GM12878 (cell line): Measurements from ENCODE around the gene DCAF5. TPM values are rescaled to one million over a fixed set of nuclear protein-coding genes. Genes with fewer than 3 reads are reported as not detected.

ENCODE experiments used
- ATF3 ChIP-seq: IDR thresholded peaks from 2 replicates; pipeline ENCODE4 v1.6.1; 2011; ENCODE audit warnings: low read depth, mild to moderate bottlenecking, low read length, moderate library complexity, borderline replicate concordance; ENCODE audit errors: extremely low read depth
- BMI1 ChIP-seq: fragments of 450-650 bp; IDR thresholded peaks from 2 replicates; pipeline ENCODE4 v1.6.1; 2016; ENCODE audit warnings: mild to moderate bottlenecking, moderate library complexity, borderline replicate concordance
- CHD2 ChIP-seq: IDR thresholded peaks from 2 replicates; pipeline ENCODE4 v1.6.1; 2011; ENCODE audit warnings: low read depth, low read length, improper control_type of control experiment, borderline replicate concordance
- E2F8 ChIP-seq: fragments of 450-650 bp; IDR thresholded peaks from 2 replicates; pipeline ENCODE4 v1.6.1; 2018; ENCODE audit warnings: mild to moderate bottlenecking, low read depth, moderate library complexity; ENCODE audit not compliant: partially characterized antibody
- ELK1 ChIP-seq: IDR thresholded peaks from 2 replicates; pipeline ENCODE4 v1.6.1; 2012; ENCODE audit warnings: low read depth, low read length, improper control_type of control experiment
- HDAC2 ChIP-seq: fragments of 200-600 bp; sonication (generic); IDR thresholded peaks from 2 replicates; pipeline ENCODE4 v1.6.1; 2017
- KLF5 ChIP-seq: fragments of 450-650 bp; IDR thresholded peaks from 2 replicates; pipeline ENCODE4 v1.6.1; 2014; ENCODE audit warnings: mild to moderate bottlenecking; ENCODE audit not compliant: partially characterized antibody
- MXI1 ChIP-seq: fragments of 150-350 bp; IDR thresholded peaks from 2 replicates; pipeline ENCODE4 v1.6.1; 2011; ENCODE audit warnings: low read depth, mild to moderate bottlenecking, inconsistent platforms, low read length, improper control_type of control experiment
- NR2C1 ChIP-seq: fragments of 450-650 bp; IDR thresholded peaks from 2 replicates; pipeline ENCODE4 v1.6.1; 2017; ENCODE audit warnings: antibody characterized with exemption, mild to moderate bottlenecking, moderate library complexity
- SMAD5 ChIP-seq: IDR thresholded peaks from 2 replicates; pipeline ENCODE4 v1.6.1; 2016; ENCODE audit warnings: antibody characterized with exemption, low read depth
- SP1 ChIP-seq: IDR thresholded peaks from one replicate; pipeline ENCODE4 v1.6.1; 2011; ENCODE audit warnings: low read depth, low read length
- TARDBP ChIP-seq: IDR thresholded peaks from 2 replicates; pipeline ENCODE4 v1.6.1; 2016; ENCODE audit warnings: borderline replicate concordance
- TBL1XR1 ChIP-seq: IDR thresholded peaks from 2 replicates; pipeline ENCODE4 v1.6.1; 2012; ENCODE audit warnings: low read depth, low read length, improper control_type of control experiment
- ZNF592 ChIP-seq: fragments of 450-650 bp; IDR thresholded peaks from 2 replicates; pipeline ENCODE4 v1.6.1; 2017; ENCODE audit warnings: mild to moderate bottlenecking, moderate library complexity
- polyA plus RNA-seq, 11 experiments: library from polyadenylated mRNA; depleted of rRNA in 4 of 11; unstranded in 6 of 11; stranded (reverse) in 5 of 11; fragments of >200 nt; fragmentation: Nextera tagmentation in 4 of 11; fragmentation: Illumina TruSeq in 1 of 11; extraction: Ambion mirVana in 4 of 11; extraction: Trizol in 1 of 11; gene quantifications; 1 replicate in 1 of 11; 2 replicates in 10 of 11; pipeline versions ENCODE4 v1.2.1 to v1.2.3, GENCODE V29; 2011 to 2016; ENCODE audit warnings: inconsistent platforms in 2 of 11, missing spikeins in 2 of 11, low read depth in 1 of 11
- total RNA-seq, 4 experiments: library from RNA; depleted of rRNA in 3 of 4; stranded (reverse); fragments of >200 nt in 3 of 4; fragmentation: Illumina TruSeq in 1 of 4; extraction: Trizol in 1 of 4; gene quantifications; 2 replicates each; pipeline versions ENCODE4 v1.2.1 to v1.2.3, GENCODE V29; 2013 to 2021
- TF ChIP-seq, protein P1 (sequence below): fragments of 450-650 bp; IDR thresholded peaks from 2 replicates; pipeline ENCODE4 v1.6.1; 2016; ENCODE audit warnings: mild to moderate bottlenecking
- TF ChIP-seq, protein P2 (sequence below): fragments of 150-350 bp; IDR thresholded peaks from 2 replicates; pipeline ENCODE4 v1.6.1; 2016; ENCODE audit warnings: low read depth, low read length

The DCAF5 gene
- total and polyA plus RNA-seq, 10 of the 15 experiments (the other 5 are each of a cell fraction or from before 2014, with no cell fraction given), result 6.8 to 38.1 (median 19.1) TPM

GRCh38 chr14:69151458-69152180, 1.3 kb downstream of the DCAF5 start (continued):
- TF ChIP-seq ZNF592 (peak; percentile 78; the same call in 1 of the 2 replicates), ELK1 (no peak), SMAD5 (no peak), E2F8 (no peak), TARDBP (0 out of 2 replicates have a peak, but pooled peaks have one; percentile 35), KLF5 (peak; percentile 57), BMI1 (0 out of 2 replicates have a peak, but pooled peaks have one; percentile 25), MXI1 (0 out of 2 replicates have a peak, but pooled peaks have one; percentile 51), HDAC2 (no peak), CHD2 (peak; percentile 38), SP1 (no peak), TBL1XR1 (no peak), ATF3 (no peak), NR2C1 (peak; percentile 52; the same call in 1 of the 2 replicates)
- TF ChIP-seq, protein P1, sequence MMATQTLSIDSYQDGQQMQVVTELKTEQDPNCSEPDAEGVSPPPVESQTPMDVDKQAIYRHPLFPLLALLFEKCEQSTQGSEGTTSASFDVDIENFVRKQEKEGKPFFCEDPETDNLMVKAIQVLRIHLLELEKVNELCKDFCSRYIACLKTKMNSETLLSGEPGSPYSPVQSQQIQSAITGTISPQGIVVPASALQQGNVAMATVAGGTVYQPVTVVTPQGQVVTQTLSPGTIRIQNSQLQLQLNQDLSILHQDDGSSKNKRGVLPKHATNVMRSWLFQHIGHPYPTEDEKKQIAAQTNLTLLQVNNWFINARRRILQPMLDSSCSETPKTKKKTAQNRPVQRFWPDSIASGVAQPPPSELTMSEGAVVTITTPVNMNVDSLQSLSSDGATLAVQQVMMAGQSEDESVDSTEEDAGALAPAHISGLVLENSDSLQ, result no peak
- TF ChIP-seq, protein P2, sequence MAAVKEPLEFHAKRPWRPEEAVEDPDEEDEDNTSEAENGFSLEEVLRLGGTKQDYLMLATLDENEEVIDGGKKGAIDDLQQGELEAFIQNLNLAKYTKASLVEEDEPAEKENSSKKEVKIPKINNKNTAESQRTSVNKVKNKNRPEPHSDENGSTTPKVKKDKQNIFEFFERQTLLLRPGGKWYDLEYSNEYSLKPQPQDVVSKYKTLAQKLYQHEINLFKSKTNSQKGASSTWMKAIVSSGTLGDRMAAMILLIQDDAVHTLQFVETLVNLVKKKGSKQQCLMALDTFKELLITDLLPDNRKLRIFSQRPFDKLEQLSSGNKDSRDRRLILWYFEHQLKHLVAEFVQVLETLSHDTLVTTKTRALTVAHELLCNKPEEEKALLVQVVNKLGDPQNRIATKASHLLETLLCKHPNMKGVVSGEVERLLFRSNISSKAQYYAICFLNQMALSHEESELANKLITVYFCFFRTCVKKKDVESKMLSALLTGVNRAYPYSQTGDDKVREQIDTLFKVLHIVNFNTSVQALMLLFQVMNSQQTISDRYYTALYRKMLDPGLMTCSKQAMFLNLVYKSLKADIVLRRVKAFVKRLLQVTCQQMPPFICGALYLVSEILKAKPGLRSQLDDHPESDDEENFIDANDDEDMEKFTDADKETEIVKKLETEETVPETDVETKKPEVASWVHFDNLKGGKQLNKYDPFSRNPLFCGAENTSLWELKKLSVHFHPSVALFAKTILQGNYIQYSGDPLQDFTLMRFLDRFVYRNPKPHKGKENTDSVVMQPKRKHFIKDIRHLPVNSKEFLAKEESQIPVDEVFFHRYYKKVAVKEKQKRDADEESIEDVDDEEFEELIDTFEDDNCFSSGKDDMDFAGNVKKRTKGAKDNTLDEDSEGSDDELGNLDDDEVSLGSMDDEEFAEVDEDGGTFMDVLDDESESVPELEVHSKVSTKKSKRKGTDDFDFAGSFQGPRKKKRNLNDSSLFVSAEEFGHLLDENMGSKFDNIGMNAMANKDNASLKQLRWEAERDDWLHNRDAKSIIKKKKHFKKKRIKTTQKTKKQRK, result no peak
